ENCODE data around the gene STX2.

Gene STX2

DNA sequence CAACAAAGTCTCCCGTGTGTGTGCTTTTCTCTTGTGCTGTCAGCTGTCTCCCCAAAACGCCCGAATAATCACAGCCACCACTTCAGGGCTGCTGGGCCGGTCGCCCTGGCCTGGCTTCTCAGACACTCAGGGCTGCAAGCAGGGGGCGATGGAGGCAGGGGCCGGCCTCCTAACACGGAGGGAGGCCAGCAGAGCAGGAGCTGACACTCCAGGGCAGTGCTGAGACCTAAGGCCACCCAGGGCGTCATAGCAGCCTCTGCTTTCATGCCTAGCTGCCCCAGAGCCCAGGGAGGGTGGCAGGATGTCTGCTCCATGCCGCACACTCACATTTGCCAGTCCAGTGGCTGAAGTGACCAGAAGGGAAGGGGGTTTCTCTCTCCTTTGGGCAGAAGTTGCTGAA, 25.6 kb downstream of the STX2 start:
- no peaks in the 10 kb centered on the region for H3K9me3 ChIP-seq (ENCODE audit: control insufficient read depth, low read length)

DNA sequence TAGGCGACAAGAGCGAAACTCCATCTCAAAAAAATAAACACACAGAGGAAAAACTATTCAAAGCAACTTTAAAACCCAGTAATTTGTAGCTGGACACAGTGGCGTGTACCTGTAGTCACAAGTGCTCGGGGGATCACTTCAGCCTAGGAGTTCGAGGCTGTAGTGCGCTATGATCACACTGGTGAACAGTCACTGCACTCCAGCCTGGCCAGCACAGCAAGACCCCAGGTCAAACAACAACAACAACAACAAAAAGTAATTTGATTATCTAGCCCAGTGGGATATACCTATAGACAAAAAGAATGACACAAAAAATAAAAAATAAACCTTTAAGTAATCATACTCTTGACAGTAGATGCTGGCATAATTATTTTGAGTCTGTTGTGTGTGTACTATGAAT, 29.3 kb downstream of the STX2 start:
- H3K4me3 ChIP-seq (ENCODE audit: low read length), result no peak overlapping the region
- H3K36me3 ChIP-seq (ENCODE audit: control insufficient read depth, insufficient read depth, low read length, severe bottlenecking), result peaks cover 42% of the 10 kb centered on the region
- no peaks in the 10 kb centered on the region for H3K27me3 ChIP-seq (replicated peaks; ENCODE audit: control insufficient read depth, insufficient read depth, low read length)
- peaks cover 2% of the 10 kb centered on the region for H3K4me1 ChIP-seq (ENCODE audit: control insufficient read depth, insufficient read depth, low read length)
- no peak for DNase-seq (ENCODE audit: low read depth)
- H3K9ac ChIP-seq (ENCODE audit: low read length), result no peak overlapping the region
- H3K9me3 ChIP-seq (ENCODE audit: control insufficient read depth, low read length), result no peaks in the 10 kb centered on the region

More for the DNA sequence above, 25.6 kb downstream of the STX2 start:
- Histone ChIP-seq H3K36me3 (ENCODE audit: control insufficient read depth, insufficient read depth, low read length, severe bottlenecking) (peaks cover 24% of the 10 kb centered on the region), H3K9ac (ENCODE audit: low read length) (no peak overlapping the region), H3K4me1 (ENCODE audit: control insufficient read depth, insufficient read depth, low read length) (peaks cover 2% of the 10 kb centered on the region), H3K4me3 (ENCODE audit: low read length) (no peak overlapping the region), H3K27me3 (replicated peaks; ENCODE audit: control insufficient read depth, insufficient read depth, low read length) (no peaks in the 10 kb centered on the region)
- DNase-seq (ENCODE audit: low read depth), result no peak

GRCh38 chr12:130807309-130807708, 31.7 kb downstream of the STX2 start:
- Histone ChIP-seq H3K9me3 (ENCODE audit: control insufficient read depth, low read length) (no peaks in the 10 kb centered on the region), H3K4me1 (ENCODE audit: control insufficient read depth, insufficient read depth, low read length) (peaks cover 2% of the 10 kb centered on the region), H3K9ac (ENCODE audit: low read length) (no peak overlapping the region), H3K27me3 (replicated peaks; ENCODE audit: control insufficient read depth, insufficient read depth, low read length) (no peaks in the 10 kb centered on the region), H3K36me3 (ENCODE audit: control insufficient read depth, insufficient read depth, low read length, severe bottlenecking) (peaks cover 55% of the 10 kb centered on the region), H3K4me3 (ENCODE audit: low read length) (no peak overlapping the region)
- no peak for DNase-seq (ENCODE audit: low read depth)

DNA sequence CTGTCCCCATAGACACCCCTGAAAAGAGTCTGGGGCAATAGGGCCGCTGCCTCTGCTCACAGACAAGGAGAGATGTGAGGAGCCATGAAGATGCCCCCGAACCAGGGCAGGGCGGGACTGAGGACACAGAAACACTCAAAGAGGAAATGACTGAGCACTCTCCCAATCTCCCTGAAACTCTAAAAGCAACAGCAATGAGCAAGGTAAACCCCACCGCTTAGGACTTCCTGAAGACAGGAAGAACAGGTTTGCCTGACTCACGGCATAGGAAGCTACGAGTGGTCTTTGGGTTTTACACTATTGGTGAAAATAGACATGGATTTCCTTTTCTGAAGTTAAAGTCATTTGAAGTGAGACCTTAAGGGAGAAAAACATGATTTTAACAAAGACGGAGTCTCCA, 32.5 kb downstream of the STX2 start:
- no peak for DNase-seq (ENCODE audit: low read depth)
- Histone ChIP-seq H3K4me3 (ENCODE audit: low read length) (no peak overlapping the region), H3K9ac (ENCODE audit: low read length) (no peak overlapping the region), H3K9me3 (ENCODE audit: control insufficient read depth, low read length) (no peaks in the 10 kb centered on the region), H3K4me1 (ENCODE audit: control insufficient read depth, insufficient read depth, low read length) (peaks cover 2% of the 10 kb centered on the region), H3K27me3 (replicated peaks; ENCODE audit: control insufficient read depth, insufficient read depth, low read length) (no peaks in the 10 kb centered on the region), H3K36me3 (ENCODE audit: control insufficient read depth, insufficient read depth, low read length, severe bottlenecking) (peaks cover 52% of the 10 kb centered on the region)

DNA sequence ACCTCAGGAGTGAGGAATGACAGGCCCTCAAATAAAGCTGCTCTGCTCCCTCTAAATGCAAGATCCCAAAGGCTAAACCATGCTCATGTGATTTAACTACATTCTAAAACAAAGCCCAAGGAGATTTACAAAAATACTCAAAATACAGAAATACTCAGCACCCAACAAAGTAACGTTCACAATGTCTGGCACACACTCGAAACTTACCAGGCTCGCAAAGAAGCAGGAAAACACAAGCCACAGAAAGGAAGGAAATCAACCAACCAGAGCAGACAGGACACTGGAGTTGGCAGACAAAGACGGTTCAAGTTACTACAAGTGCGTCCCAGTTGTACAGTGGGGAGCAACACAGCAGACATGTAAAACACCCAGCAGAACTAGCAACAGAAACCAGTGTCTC, 33.4 kb downstream of the STX2 start:
- Histone ChIP-seq H3K36me3 (ENCODE audit: control insufficient read depth, insufficient read depth, low read length, severe bottlenecking) (peaks cover 57% of the 10 kb centered on the region), H3K27me3 (replicated peaks; ENCODE audit: control insufficient read depth, insufficient read depth, low read length) (no peaks in the 10 kb centered on the region), H3K4me1 (ENCODE audit: control insufficient read depth, insufficient read depth, low read length) (peaks cover 2% of the 10 kb centered on the region), H3K9me3 (ENCODE audit: control insufficient read depth, low read length) (no peaks in the 10 kb centered on the region), H3K4me3 (ENCODE audit: low read length) (no peak overlapping the region), H3K9ac (ENCODE audit: low read length) (no peak overlapping the region)
- no peak for DNase-seq (ENCODE audit: low read depth)

GRCh38 chr12:130804216-130804615, 34.8 kb downstream of the STX2 start:
- Histone ChIP-seq H3K9ac (ENCODE audit: low read length) (no peak overlapping the region), H3K36me3 (ENCODE audit: control insufficient read depth, insufficient read depth, low read length, severe bottlenecking) (peaks cover 67% of the 10 kb centered on the region), H3K4me1 (ENCODE audit: control insufficient read depth, insufficient read depth, low read length) (no peaks in the 10 kb centered on the region), H3K27me3 (replicated peaks; ENCODE audit: control insufficient read depth, insufficient read depth, low read length) (no peaks in the 10 kb centered on the region), H3K4me3 (ENCODE audit: low read length) (no peak overlapping the region), H3K9me3 (ENCODE audit: control insufficient read depth, low read length) (no peaks in the 10 kb centered on the region)
- no peak for DNase-seq (ENCODE audit: low read depth)

DNA sequence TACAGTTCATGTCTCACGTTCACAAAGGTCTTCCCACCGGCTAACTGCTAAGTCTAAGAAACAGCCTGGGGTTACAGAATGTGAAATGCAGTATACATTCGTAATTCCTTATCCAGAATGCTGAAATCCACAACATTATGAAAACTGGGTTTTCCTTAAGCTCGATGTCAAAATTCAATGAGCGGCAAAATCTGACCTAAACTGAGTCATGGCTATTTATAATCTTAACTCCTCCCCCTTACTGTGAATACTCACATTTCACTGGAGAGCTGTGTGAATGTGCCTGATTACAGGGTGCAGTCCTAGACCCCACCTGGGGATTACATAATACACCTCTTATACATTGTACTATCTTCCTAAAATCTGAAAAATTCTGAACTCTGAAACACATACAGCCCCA, 35.3 kb downstream of the STX2 start:
- Histone ChIP-seq H3K9ac (ENCODE audit: low read length) (no peak overlapping the region), H3K9me3 (ENCODE audit: control insufficient read depth, low read length) (no peaks in the 10 kb centered on the region), H3K27me3 (replicated peaks; ENCODE audit: control insufficient read depth, insufficient read depth, low read length) (no peaks in the 10 kb centered on the region), H3K4me3 (ENCODE audit: low read length) (no peak overlapping the region), H3K4me1 (ENCODE audit: control insufficient read depth, insufficient read depth, low read length) (no peaks in the 10 kb centered on the region), H3K36me3 (ENCODE audit: control insufficient read depth, insufficient read depth, low read length, severe bottlenecking) (peaks cover 72% of the 10 kb centered on the region)
- no peak for DNase-seq (ENCODE audit: low read depth)

DNA sequence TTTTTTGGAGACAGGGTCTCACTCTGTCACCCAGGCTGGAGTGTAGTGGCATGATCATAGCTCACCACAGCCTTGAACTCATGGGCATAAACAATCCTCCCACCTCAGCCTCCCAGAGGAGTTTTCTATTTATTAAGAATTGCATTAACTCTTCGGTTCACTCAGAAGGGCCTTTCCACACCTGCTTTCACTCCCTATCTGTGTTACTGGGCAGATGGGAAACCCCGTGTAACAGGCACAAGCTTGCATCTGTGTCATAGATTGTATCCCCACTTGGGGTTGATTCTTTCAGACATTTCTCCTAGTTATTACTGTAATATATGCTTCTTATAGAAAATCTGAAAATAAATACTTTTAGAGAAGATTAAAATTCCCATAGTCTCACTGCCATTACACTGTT, 38.7 kb downstream of the STX2 start:
- H3K4me1 ChIP-seq (ENCODE audit: control insufficient read depth, insufficient read depth, low read length), result no peaks in the 10 kb centered on the region
- peaks cover 75% of the 10 kb centered on the region for H3K36me3 ChIP-seq (ENCODE audit: control insufficient read depth, insufficient read depth, low read length, severe bottlenecking)
- DNase-seq (ENCODE audit: low read depth), result no peak
- no peaks in the 10 kb centered on the region for H3K27me3 ChIP-seq (replicated peaks; ENCODE audit: control insufficient read depth, insufficient read depth, low read length)
- H3K4me3 ChIP-seq (ENCODE audit: low read length), result no peak overlapping the region
- no peak overlapping the region for H3K9ac ChIP-seq (ENCODE audit: low read length)
- H3K9me3 ChIP-seq (ENCODE audit: control insufficient read depth, low read length), result no peaks in the 10 kb centered on the region

DNA sequence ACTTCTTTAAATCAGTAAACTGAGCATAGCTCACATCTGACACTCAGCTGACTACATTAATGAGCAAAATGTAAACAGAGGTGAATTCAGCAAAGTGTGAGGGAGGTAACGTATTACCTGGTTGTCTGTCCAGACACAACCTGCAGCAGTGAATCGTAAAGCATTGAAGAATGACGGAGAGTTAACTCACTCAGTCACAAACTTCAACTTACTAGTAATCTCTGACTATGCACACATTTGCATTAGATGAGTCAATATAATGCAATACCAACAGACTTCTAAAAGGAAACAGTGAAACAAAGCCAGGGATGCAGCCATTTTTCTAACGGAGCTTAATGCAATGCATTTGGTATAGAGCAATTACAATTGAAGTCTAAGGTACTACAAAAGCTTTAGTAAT, 40.0 kb downstream of the STX2 start:
- no peaks in the 10 kb centered on the region for H3K9me3 ChIP-seq (ENCODE audit: control insufficient read depth, low read length)
- H3K27me3 ChIP-seq (replicated peaks; ENCODE audit: control insufficient read depth, insufficient read depth, low read length), result no peaks in the 10 kb centered on the region
- no peak overlapping the region for H3K9ac ChIP-seq (ENCODE audit: low read length)
- no peaks in the 10 kb centered on the region for H3K4me1 ChIP-seq (ENCODE audit: control insufficient read depth, insufficient read depth, low read length)
- peak; percentile 10 for DNase-seq (ENCODE audit: low read depth)
- H3K36me3 ChIP-seq (ENCODE audit: control insufficient read depth, insufficient read depth, low read length, severe bottlenecking), result peaks cover 77% of the 10 kb centered on the region
- H3K4me3 ChIP-seq (ENCODE audit: low read length), result no peak overlapping the region

GRCh38 chr12:130796985-130797686, 41.9 kb downstream of the STX2 start:
- Histone ChIP-seq H3K27me3 (replicated peaks; ENCODE audit: control insufficient read depth, insufficient read depth, low read length) (no peaks in the 10 kb centered on the region), H3K4me1 (ENCODE audit: control insufficient read depth, insufficient read depth, low read length) (no peaks in the 10 kb centered on the region), H3K9ac (ENCODE audit: low read length) (no peak overlapping the region), H3K4me3 (ENCODE audit: low read length) (no peak overlapping the region), H3K9me3 (ENCODE audit: control insufficient read depth, low read length) (no peaks in the 10 kb centered on the region), H3K36me3 (ENCODE audit: control insufficient read depth, insufficient read depth, low read length, severe bottlenecking) (peaks cover 75% of the 10 kb centered on the region)
- DNase-seq (ENCODE audit: low read depth), result no peak

DNA sequence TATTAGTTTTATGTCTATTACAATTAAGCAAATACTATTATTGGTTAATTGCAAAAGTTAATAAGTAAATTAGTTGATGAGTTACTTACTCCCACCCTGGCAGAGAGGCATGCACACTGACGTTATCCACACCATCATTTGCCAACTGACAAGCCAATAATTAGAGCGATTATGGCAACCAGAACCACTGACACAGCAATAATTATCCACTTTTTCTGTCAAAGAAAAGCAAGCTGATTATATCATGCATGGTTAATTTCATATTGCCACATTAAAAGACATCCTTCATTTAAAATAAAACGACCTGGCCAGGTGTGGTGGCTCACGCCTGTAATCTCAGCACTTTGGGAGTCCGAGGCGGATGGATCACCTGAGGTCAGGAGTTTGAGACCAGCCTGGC, 43.1 kb downstream of the STX2 start:
- no peaks in the 10 kb centered on the region for H3K9me3 ChIP-seq (ENCODE audit: control insufficient read depth, low read length)
- no peaks in the 10 kb centered on the region for H3K4me1 ChIP-seq (ENCODE audit: control insufficient read depth, insufficient read depth, low read length)
- H3K9ac ChIP-seq (ENCODE audit: low read length), result no peak overlapping the region
- DNase-seq (ENCODE audit: low read depth), result no peak
- no peak overlapping the region for H3K4me3 ChIP-seq (ENCODE audit: low read length)
- H3K36me3 ChIP-seq (ENCODE audit: control insufficient read depth, insufficient read depth, low read length, severe bottlenecking), result peaks cover 76% of the 10 kb centered on the region
- H3K27me3 ChIP-seq (replicated peaks; ENCODE audit: control insufficient read depth, insufficient read depth, low read length), result no peaks in the 10 kb centered on the region

DNA sequence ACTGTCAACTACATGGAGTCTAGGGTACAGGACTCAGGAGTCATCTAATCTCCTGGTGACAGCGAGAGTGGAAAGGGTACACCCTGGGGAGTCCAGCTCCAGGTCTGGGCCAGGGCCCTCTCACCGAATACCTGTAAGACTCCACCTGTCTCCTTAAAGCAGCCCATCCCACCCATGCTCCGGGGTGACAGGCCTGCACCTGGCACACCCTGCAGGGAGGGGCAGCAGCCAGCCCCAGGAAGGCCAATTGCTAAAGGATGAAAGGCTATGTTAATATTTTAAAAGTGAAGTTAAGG, 45.5 kb downstream of the STX2 start:
- Histone ChIP-seq H3K9me3 (ENCODE audit: control insufficient read depth, low read length) (no peaks in the 10 kb centered on the region), H3K4me1 (ENCODE audit: control insufficient read depth, insufficient read depth, low read length) (no peaks in the 10 kb centered on the region), H3K9ac (ENCODE audit: low read length) (no peak overlapping the region), H3K27me3 (replicated peaks; ENCODE audit: control insufficient read depth, insufficient read depth, low read length) (no peaks in the 10 kb centered on the region), H3K36me3 (ENCODE audit: control insufficient read depth, insufficient read depth, low read length, severe bottlenecking) (peaks cover 65% of the 10 kb centered on the region), H3K4me3 (ENCODE audit: low read length) (no peak overlapping the region)
- DNase-seq (ENCODE audit: low read depth), result no peak
